Body of pancreas (tissue), 4 donors: Measurements from ENCODE around the gene RPS6KA1. TPM values are rescaled to one million over a fixed set of nuclear protein-coding genes. Genes with fewer than 3 reads are reported as not detected.
A peak's percentile ranks its signal among the peaks of the same experiment; 100 is the strongest.
"Not testable (repeated sequence)": the region's sequence is repeated elsewhere in the genome, so short reads cannot be mapped to it uniquely, and the experiment has no call there.

ENCODE experiments used
- ATAC-seq: fragments of 150-250 bp; one replicate; pipeline ENCODE4 v1.9.1; 2016
- DNase-seq, 4 donors: peaks; one replicate each; pipeline ENCODE4 v3.0.0-alpha.2; 2019
- H3K27ac ChIP-seq, 4 donors: fragments of 200-600 bp; sonication (generic); 1 replicate in 3 of 4; 2 replicates in 1 of 4; pipeline versions ENCODE4 v1.5.1 to v1.6.1; 2016 to 2019; ENCODE audit warnings: mild to moderate bottlenecking in 1 of 4, mixed read lengths in 1 of 4, moderate library complexity in 1 of 4
- H3K27me3 ChIP-seq, 2 donors: fragments of 200-600 bp; sonication (generic); one replicate each; pipeline ENCODE4 v1.6.0; 2016; ENCODE audit warnings: mild to moderate bottlenecking in 1 of 2
- H3K36me3 ChIP-seq, 2 donors: fragments of 200-600 bp; sonication (generic); replicated peaks in 1 of 2; 2 replicates each; pipeline ENCODE4 v1.5.1; 2016; ENCODE audit warnings: low read depth in 2 of 2; ENCODE audit not compliant: insufficient read depth in 1 of 2
- H3K4me1 ChIP-seq: fragments of 200-600 bp; sonication (generic); one replicate; pipeline ENCODE4 v1.6.0; 2016
- H3K4me3 ChIP-seq, 2 donors: fragments of 200-600 bp; sonication (generic); 1 replicate in 1 of 2; 2 replicates in 1 of 2; pipeline ENCODE4 v1.5.1; 2016 to 2019
- H3K9me3 ChIP-seq, 3 donors: fragments of 200-600 bp; sonication (generic); 1 replicate in 2 of 3; 2 replicates in 1 of 3; pipeline ENCODE4 v1.5.1; 2016
- POLR2A ChIP-seq, 3 donors: fragments of 450-650 bp; IDR thresholded peaks; one replicate each; pipeline ENCODE4 v1.6.1; 2016; ENCODE audit warnings: antibody characterized with exemption in 3 of 3, mild to moderate bottlenecking in 2 of 3
- WGBS, 2 donors: methylation state at CpG; one replicate each; pipeline ENCODE4 v1.1.5; 2017; 5-methylcytosine and 5-hydroxymethylcytosine counted together
- intact Hi-C: fragments of 100-400 bp; cut with DNase I; formaldehyde crosslinking; loops from one replicate; pipeline ENCODE4 v1.15.1; 2023
- total RNA-seq, 2 donors: library from RNA; depleted of rRNA; stranded (reverse); fragments of >200 nt; gene quantifications; one replicate each; pipeline ENCODE4 v1.1.0, GENCODE V29; 2016
- TF ChIP-seq, protein P1 (sequence below), 7 experiments: fragments of 450-650 bp in 4 of 7; fragments of 200-600 bp in 3 of 7; sonication (generic) in 3 of 7; IDR thresholded peaks; one replicate each; pipeline ENCODE4 v1.5.1; 2016 to 2019; ENCODE audit warnings: antibody characterized with exemption in 7 of 7

RPS6KA1 gene
- total RNA-seq, 2 donors from 2014 or later = 20.1 to 30.4 TPM

DNA sequence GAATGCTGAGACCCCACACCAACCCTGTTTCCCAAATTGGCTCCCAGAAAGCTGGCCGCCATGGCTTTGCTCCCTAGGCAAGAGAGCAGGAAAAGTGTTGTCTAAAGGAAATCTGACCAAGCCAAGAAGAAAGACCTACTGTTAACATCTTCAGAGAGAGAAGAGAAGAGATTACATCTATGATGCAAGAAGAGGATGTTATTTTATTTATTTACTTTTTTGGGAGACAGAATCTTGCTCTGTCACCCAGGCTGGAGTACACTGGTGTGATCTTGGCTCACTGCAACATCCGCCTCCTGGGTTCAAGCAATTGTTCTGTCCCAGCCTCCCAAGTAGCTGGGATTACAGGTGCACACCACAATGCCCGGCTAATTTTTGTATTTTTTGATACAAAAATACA, 35.6 kb upstream of the RPS6KA1 start:
- no peak for DNase-seq
- no peak overlapping the region for H3K4me3 ChIP-seq
- intact Hi-C loops = no loop called here
- WGBS, 2 donors = 86 to 87% methylated on average over 3 of the region's 3 CpGs
- TF ChIP-seq POLR2A (IDR thresholded peaks at IDR 0.05) = no peak
- no peak for ATAC-seq
- no peaks in the 10 kb centered on the region for H3K36me3 ChIP-seq
- H3K27me3 ChIP-seq = no peaks in the 10 kb centered on the region
- no peak overlapping the region for H3K27ac ChIP-seq
- no peaks in the 10 kb centered on the region for H3K9me3 ChIP-seq
- H3K4me1 ChIP-seq = no peaks in the 10 kb centered on the region

DNA sequence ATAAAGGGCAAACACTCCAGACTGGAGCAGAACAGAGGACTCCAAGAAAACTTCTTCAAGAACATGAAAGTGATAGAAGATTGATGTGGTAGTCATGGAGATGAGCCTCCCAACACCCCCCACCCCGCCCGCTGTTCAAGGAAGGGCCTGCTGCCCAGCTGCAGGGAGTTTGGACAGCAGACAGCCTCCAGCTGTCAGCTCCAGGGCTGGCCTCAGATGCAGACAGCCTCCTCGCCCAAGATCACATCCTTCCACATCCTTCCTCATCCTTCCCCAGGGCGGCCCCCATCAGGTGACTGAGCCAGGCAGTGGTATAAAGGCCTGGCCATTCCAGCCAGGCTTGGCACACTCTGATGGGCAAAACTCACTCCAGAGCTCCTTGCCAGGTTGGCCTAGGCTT, 32.7 kb upstream of the RPS6KA1 start:
- DNase-seq = no peak

GRCh38 chr1:26498894-26499293, 30.7 kb upstream of the RPS6KA1 start:
- H3K4me1 ChIP-seq = peaks cover 18% of the 10 kb centered on the region
- ATAC-seq (no peak), DNase-seq (no peak)
- H3K4me3 ChIP-seq = no peak overlapping the region
- H3K27me3 ChIP-seq = no peaks in the 10 kb centered on the region
- no peaks in the 10 kb centered on the region for H3K9me3 ChIP-seq
- TF ChIP-seq, protein P1, sequence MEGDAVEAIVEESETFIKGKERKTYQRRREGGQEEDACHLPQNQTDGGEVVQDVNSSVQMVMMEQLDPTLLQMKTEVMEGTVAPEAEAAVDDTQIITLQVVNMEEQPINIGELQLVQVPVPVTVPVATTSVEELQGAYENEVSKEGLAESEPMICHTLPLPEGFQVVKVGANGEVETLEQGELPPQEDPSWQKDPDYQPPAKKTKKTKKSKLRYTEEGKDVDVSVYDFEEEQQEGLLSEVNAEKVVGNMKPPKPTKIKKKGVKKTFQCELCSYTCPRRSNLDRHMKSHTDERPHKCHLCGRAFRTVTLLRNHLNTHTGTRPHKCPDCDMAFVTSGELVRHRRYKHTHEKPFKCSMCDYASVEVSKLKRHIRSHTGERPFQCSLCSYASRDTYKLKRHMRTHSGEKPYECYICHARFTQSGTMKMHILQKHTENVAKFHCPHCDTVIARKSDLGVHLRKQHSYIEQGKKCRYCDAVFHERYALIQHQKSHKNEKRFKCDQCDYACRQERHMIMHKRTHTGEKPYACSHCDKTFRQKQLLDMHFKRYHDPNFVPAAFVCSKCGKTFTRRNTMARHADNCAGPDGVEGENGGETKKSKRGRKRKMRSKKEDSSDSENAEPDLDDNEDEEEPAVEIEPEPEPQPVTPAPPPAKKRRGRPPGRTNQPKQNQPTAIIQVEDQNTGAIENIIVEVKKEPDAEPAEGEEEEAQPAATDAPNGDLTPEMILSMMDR (IDR thresholded peaks at IDR 0.05) = no peak
- TF ChIP-seq POLR2A (IDR thresholded peaks at IDR 0.05) = no peak
- H3K27ac ChIP-seq = no peak overlapping the region
- intact Hi-C loops = no loop called here
- no peaks in the 10 kb centered on the region for H3K36me3 ChIP-seq
- 71 to 95% methylated on average over 7 of the region's 7 CpGs for WGBS, 2 donors

More for the DNA sequence above, 32.7 kb upstream of the RPS6KA1 start:
- Histone ChIP-seq H3K36me3 (no peaks in the 10 kb centered on the region), H3K27ac (no peak overlapping the region), H3K9me3 (no peaks in the 10 kb centered on the region), H3K4me3 (no peak overlapping the region), H3K4me1 (peaks cover 17% of the 10 kb centered on the region), H3K27me3 (no peaks in the 10 kb centered on the region)
- intact Hi-C loops = no loop called here
- TF ChIP-seq, protein P1 (IDR thresholded peaks at IDR 0.05) = no peak
- TF ChIP-seq POLR2A (IDR thresholded peaks at IDR 0.05) = no peak
- 76% methylated on average over 4 of the region's 4 CpGs; no CpG with 5 or more reads in 1 of the 2 donors for WGBS, 2 donors
- no peak for ATAC-seq

DNA sequence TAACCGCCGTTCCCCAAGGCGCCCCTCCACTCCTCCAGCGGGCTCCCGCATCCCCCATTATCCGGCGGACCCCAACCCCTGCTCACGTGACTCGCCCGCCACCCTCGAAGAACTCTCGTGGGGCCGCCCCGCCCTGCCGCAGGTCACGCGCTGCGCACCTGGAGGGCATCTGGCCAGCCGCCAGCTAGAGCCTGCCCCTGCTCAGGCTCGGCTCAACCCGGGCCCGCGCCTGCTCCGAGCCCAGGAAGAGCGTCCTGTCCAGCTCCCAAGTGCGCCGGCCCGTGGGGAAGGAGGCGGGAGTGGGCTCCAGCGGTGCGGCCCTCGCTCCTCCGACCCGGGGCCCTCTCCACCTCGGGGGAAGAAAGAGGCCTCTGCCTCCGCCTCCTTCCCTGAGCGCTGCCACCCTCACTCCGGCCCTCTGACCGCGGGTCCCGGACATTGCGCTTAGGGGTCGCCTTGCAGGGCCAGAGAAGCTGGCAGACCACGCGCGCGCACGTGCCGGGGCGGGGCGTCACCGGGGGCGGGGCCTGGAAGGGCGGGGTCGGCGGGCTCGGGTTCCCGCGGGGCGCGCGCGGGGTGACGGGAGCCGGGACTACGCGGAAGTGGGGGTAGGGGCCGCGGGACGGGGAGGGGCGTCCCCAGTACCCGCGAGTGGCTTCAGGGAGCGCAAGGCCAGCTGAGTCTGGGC, 28.9 kb upstream of the RPS6KA1 start:
- 0% methylated on average over 56 of the region's 74 CpGs; no CpG with 5 or more reads in 1 of the 2 donors for WGBS, 2 donors
- peak in 2 of 3 donors; percentile 30 to 86 for TF ChIP-seq POLR2A (IDR thresholded peaks at IDR 0.05)
- TF ChIP-seq, protein P1 (IDR thresholded peaks at IDR 0.05) = peak in 1 of 7 experiments; percentile 9

DNA sequence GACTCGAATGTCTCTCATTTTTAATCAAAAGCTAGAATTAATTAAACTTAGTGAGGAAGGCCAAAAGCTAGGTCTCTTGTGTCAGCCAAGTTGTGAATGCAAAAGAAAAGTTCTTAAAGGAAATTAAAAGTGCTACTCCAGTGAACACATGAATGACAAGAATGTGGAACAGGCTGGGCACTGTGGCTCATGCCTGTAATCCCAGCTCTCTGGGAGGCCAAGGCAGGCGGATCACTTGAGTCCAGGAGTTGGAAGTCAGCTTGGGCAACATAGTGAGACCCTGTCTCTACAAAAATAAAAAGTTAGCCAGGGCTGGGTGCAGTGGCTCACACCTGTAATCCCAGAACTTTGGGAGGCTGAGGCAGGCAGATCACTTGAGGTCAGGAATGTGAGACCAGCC, 18.9 kb upstream of the RPS6KA1 start:
- ATAC-seq, H3K36me3 ChIP-seq, H3K27ac ChIP-seq, intact Hi-C loops, H3K9me3 ChIP-seq, H3K4me1 ChIP-seq, H3K4me3 ChIP-seq, DNase-seq, H3K27me3 ChIP-seq: not testable (repeated sequence)
- WGBS, 2 donors = 54 to 70% methylated on average over 2 of the region's 2 CpGs

More for the DNA sequence above, 28.9 kb upstream of the RPS6KA1 start:
- peak; percentile 86 for ATAC-seq
- Histone ChIP-seq H3K4me1 (peaks cover 18% of the 10 kb centered on the region), H3K9me3 (no peaks in the 10 kb centered on the region), H3K27ac (peak overlapping the region; percentile 81 to 98 (median 89)), H3K36me3 (no peaks in the 10 kb centered on the region), H3K27me3 (no peaks in the 10 kb centered on the region), H3K4me3 (peak overlapping the region; percentile 15 to 62)
- intact Hi-C loops = no loop called here
- peak; percentile 85 to 90 (median 88) for DNase-seq

DNA sequence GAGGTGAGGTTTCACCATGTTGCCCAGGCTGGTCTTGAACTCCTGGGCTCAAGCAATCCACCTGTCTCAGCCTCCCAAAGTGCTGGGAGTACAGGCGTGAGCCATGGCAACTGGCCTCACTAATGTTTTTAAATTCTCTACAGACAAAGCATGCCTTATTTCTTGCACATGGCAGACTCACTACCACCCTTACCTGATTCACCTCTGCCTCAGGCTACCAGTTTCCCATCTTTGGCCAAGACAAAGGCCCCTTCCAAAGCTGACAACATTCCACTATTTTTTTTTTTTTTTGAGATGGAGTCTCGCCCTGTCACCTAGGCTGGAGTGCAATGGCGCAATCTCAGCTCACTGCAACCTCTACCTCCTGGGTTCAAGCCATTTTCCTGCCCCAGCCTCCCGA, 13.7 kb upstream of the RPS6KA1 start:
- H3K27me3 ChIP-seq, H3K4me3 ChIP-seq, intact Hi-C loops, H3K36me3 ChIP-seq, H3K4me1 ChIP-seq, DNase-seq, H3K9me3 ChIP-seq, ATAC-seq, H3K27ac ChIP-seq: not testable (repeated sequence)
- WGBS, 2 donors = 90 to 93% methylated on average over 4 of the region's 4 CpGs
